ENCODE data around the gene ARHGAP26.
"Not testable (repeated sequence)": the region's sequence is repeated elsewhere in the genome, so short reads cannot be mapped to it uniquely, and the experiment has no call there.

ARHGAP26 gene

DNA sequence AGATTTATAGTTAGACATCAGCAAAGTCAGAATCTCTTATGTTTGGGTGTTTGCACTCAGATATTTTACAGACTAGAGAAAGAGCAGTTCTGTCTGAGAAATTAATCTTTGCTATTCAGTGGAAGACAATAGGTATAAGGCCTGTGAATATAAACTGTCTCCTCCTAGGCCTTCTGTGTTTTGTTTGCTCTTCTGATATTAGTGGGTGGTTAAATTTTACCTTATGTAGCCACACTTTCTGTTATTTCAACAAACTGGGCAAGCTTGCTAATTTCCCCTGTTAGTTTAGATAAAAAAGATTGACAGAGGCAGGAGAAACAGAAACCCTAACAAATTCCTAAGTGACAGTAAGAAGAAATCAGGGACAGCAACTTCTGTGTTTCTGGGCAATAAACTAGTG is 141.6 kb downstream of the ARHGAP26 start:
- DNase-seq, result no peak

DNA sequence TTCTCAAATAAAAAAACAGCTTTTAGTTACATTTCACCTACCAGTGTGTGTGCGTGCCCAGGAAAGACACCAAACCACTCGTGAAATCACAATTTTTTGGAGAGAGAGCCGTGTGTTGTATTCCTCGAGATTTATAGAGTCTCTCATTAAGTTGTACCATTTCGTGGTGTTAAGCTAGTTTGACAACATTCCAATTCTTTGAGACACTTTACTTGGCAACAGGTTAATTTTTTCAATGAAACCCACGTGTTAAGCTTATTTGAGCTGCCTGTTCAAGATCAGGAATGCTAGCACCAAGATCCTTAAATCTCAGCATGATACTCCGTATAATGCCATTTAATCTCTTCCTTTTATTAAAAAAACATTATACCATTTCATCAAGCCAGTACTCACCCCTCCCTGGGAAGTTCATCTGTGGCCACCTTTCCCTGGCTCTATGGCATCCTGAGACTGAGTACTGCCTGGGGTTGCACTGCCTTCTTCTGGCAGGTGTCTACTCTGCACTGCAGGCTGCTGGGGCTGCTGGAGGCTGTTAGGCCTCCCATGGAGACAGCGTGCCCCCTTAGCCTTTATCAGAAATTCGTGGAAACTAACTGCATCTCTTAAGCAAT is 143.7 kb downstream of the ARHGAP26 start:
- DNase-seq, result no peak

DNA sequence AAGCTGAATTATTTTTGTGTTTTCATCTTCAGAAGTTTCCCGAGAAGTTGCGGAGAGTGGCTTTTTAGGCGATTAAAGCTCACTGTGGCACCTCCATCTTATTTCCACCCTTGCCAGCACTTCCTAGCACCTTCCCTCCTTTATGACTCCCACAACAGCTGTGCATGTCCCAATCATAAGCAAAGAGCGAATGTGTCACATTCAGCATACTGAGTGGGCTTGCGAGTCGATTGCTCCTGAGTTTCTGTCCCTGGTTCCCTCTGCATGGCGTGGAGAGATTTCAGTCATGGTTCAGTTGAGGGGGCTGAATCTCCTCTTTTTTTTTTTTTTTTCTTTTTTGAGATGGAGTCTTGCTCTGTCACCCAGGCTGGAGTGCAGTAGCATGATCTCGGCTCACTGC is 144.9 kb downstream of the ARHGAP26 start:
- no peak for DNase-seq

DNA sequence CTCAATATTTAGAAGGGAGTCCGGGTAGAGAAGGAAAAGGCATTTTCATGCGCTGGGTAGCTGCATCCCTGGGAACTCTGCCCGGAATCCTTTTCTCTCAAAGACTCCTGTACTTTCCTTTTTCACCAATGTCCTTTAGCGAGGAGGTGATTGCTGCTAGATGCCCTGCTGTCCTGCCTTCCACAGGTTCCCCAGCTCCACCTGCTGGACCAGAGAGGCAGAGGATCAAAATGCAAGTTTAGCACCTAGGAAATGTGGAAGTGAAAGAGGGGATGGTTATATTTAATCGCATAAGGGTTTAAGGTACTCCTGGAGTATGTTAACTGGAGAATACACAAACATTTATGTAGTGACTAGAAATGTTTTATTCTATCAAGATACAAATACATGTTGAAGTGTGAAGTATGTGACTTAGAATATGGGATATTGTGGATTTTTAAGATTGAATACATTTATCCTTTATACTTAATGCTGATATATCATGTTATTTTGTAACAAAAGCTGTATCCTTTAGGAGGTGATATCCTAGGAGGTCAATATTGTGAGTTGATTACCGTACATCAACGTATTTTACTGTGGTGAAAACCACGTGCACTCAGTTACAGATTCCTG is 145.7 kb downstream of the ARHGAP26 start:
- peak; percentile 10 for DNase-seq

DNA sequence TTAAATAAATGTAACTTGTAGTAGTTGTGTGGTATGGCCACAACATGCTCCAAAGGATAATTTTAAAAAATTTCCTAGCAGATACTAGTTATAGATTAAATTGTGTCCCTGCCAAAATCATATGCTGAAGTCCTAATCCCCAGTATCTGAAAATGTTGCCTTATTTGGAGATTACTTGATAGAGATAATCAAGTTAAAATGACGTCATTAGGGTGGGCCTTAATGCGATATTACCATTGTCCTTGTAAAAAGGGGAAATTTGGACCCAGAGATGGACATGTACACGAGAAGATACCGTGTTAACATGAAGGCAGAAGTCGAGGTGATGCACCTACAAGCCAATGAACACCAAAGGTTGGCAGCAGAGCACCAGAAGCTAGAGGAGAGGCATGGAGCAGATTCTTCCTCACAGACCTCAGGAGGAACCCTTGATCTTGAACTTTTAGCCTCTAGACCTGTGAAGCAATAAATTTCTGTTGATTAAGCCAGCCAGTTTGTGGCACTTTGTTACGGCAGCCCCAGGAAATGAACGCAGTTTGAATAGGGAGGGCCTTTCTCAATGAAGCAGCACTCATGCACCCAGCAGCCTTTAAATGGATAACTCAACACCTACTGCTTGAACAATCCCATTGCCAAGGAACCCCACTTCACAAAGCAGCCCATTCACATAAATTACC is 148.9 kb downstream of the ARHGAP26 start:
- DNase-seq, result no peak

DNA sequence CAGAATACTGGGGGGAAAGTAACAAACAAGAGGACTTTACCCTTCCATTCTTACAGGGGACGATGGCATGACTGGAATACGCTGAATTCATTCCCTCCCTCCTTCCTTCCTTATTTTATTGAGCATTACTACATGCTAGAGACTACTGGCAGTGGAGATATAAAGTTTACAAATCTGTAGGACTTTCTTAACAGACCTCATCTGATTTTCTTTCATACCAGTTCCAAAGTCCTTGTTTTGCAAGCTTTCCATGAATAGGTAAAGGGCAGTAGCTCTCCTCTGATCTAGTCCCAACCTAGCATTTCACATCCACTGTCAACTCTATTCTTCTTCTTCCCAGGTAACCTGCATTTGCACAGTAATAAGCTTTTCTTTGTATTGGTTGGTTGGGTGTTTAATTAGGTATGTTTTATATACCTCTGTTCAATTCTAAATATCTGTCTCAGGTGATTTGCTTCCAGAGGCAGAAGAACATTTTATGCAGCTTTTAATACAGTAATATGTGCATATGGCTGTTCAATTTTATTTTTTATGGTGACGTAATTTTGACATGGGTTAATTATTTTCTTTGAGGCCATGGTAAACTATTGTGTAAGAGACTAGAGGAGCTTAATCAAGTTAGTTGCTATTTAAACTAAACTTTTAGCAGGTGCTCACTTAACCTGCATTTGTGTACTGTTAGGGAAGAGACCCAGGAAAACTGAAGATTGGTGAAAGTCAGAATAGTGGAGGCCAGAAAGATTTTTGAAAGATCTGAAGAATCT is 150.9 kb downstream of the ARHGAP26 start:
- DNase-seq, result no peak

DNA sequence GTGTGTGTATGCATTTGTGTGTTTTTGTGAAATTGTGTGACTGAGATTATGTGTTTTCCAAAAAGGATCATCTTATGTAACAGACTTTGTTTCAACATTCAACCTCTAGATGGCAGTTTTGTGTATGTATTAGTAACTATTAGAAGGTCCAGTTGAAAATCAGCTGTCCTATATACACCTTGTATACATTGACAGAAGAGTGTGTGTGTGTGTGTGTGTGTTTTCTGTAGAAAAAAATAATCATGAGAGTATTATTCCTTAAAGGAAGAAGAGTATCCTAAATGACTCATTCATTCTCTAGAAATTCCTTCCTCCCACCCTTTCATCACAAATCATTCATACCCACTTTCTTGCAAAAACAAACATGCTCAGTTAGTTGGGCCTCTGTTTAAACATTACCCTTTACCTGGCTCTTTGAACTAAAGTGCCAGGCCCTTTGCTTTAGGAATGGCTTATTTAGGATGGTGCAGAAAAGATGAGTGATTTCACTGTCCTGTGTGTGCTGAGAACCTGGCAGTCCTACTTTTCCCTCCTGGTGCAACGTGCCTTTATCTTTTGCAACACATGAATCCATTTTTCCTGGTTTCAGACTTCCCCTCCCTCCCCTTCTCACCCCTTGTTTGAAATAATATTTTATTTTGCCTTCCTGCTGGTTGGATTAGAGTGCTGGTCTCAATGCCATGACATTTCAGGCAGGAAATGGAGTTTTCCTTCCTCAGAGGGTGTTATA is 152.2 kb downstream of the ARHGAP26 start:
- no peak for DNase-seq

DNA sequence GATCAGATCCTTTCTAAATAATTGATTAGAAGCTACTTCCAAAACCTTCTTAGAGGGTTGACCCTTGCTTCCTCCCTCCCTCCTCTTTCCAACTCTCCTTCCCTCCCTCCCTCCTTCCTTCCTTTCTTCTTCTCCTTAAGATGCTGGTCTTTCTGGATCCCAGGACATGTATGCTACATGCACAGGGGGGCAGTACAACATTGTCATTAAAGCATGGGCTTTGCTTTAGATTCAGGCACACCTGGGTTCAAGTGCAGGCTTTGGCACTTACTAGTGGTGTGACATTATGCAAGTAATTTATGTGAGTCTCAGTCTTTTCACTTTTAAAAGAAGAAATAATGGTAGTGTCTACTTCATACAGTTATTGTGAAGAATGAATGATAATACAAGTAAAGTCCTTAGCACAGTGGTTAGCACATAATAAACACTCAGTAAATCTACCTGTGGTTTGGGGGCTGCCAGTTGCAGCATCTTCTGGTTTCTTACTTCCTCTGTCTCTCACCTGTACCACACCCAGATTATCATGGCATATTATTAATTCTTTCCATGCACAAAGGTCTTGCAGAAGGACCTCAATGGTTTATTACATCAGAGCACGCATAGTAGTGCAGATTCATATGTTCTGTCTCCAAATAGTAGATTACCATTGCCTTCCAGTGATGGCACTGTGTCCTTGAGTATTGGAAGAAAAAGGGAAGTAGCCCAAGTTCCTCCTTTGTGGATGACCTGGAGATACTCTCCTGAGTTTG is 154.1 kb downstream of the ARHGAP26 start:
- peak; percentile 13 for DNase-seq

DNA sequence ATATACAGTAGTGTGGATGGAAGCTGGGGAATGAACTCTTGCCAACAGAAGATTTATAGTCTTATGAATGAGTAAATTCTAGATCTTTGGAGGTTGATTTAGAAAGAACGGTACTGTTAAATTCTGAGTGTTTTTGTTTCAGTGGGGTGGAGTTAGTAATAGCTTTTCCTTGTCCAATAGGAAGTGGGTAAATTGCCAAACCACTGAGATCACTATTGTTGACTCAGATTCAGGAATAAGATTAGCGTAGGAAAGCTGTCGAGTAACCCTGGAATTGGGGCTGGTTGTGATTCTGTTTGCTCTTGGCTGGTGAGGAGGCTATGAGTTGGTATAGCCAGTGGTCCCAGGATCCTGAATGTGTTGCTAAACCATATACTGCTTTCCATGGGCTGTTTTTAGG is 155.6 kb downstream of the ARHGAP26 start:
- no peak for DNase-seq

DNA sequence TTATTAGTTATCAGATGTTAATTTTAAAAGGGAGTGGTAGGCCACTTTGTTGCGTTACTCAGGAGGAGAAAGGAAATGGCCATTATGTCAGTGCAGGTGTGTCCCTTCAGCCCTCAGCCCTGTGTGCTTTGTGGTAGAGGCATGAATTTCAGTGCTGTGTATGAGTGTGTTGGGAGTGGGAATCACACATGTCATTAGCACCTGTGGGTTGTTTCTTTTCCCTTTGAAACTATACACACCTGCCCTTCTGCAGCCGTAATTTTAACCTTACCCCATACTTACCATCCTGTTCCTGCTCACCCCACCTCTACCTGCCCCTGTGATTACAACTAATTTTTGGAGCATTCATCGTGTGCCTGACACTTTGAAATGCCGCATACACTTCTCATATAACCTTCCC is 156.4 kb downstream of the ARHGAP26 start:
- DNase-seq, result no peak

DNA sequence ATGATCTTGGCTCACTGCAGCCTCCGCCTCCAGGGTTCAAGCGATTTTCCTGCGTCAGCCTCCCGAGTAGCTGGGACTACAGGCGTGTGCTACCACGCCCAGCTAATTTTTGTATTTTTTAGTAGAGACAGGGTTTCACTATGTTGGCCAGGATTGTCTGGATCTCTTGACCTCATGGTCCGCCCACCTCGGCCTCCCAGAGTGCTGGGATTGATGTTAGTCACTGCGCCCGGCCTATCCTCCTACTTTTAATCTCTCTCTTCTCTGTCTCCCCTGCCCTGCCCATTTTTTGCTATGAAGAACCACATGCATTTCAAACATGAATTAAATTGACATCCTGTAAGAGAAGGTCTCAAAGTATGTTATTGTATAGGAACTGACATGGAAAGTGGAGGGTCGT is 158.8 kb downstream of the ARHGAP26 start:
- DNase-seq, result not testable (repeated sequence)

DNA sequence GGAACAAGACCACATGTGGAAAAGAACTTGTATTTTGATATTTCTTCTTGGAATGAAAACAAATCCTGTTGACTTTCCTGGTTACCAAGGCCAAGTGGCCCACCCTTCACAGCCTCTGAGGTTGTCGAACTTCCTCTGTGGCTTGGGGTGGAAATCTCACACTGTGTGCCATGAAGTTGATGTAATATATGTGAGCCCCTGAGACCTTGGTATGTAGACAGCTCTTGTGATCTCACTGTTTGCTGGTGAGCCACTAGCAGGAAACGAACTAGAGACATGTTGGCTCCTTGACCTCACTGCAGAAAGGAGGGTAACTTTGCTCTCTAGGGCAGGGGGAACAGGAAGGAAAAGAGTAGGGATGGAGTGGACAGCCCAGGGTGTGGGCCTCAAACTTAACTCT is 159.4 kb downstream of the ARHGAP26 start:
- no peak for DNase-seq

DNA sequence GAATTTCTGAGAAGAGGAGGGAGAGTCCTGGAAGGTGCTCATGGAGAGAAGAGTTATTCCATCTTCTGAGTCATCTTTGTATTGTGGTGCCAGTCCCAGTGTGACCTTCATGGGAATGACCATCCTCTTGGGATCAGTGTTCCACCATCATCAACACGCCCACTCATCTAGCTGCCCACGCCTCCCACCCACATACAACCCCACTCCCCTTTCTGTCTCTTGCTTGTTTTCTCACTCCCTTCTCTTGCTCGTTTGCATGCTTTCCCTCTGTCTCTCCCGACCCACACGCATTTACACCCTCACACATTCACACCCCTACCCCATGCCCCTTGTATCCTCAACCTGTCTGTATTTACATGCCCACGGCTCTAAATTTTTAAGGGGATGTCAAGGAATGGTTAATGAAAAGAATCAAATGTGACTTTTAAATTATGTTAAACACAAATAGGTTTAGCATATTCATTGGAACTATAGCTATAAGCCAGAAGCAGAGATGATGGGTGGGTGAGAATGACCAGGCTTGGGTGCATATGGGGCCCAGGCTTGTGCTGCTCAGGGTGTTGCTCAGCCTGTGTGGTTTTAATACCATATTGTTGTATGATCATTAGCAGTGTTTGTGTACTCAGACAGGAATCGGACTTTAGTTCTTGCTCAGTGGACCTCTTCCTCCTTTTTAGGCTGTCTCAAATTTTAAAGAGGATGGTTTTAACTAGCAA is 160.4 kb downstream of the ARHGAP26 start:
- no peak for DNase-seq

DNA sequence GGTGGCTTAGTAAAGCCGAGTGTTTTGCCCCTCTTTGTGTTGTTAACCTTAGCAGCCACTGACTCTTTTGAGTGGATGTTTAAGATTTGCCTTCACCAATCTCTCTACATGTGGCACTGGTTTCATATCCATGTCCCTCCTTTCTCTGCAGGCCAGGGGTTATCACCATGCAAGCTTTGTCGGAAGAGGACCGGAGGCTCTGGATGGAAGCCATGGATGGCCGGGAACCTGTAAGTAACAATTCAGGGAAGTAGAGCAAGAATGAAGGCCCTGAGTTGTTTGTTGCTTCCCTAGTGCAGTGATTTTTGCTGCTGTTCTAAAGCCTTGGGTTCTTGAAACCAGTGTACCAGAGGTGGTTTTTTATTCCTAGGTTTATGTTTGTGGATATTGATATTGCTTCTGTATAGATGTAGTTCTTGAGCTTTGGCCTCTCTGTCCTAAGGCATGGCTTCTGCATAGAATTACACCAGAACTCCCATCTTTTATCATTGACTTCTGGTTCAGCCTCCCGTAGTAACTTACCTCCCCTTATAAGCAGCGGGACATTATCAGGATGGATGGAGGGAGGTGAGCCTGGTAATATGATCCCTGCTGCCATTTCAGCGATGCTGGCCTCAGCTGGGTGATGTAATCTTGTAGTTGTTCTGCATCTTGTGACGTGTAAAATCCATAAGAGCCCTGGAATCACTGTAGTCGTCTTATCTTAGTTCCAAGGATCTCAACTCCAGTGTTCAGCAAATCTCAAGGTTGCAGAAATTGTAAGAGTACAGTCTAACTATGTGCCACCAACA is 161.9 kb downstream of the ARHGAP26 start:
- no peak for DNase-seq

DNA sequence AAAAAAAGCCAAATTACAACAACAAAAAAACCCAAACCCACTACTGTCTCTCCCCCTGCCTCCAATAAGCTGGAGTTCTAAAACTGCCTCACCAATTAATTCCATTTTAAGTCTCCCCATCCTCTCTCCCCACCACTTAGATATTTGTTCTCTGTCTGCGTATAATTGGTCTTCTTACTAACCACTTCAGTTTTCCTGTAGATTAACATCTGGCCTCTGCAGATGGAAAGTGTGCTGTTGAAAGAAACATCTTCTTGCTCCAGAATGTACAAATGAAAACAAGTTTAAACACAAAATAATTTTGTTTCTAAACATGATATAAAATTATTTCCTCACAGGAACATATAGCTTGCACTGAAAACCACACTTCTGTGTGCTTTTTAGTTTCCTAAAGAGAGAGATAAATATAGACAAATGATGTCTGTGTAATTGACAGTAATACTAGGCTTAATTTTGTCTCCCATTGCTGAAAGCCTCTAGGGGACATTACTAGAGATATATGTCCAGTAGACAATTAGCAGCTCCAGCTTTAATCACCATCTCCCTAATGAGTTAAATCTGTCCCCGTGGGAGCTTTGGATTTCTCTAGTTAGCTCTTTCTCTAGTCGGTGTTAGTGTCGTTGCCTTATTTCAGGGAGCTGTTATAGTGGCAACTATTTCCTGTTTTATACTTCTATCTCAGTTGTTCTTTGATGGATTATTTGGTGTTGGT is 164.0 kb downstream of the ARHGAP26 start:
- DNase-seq, result no peak

DNA sequence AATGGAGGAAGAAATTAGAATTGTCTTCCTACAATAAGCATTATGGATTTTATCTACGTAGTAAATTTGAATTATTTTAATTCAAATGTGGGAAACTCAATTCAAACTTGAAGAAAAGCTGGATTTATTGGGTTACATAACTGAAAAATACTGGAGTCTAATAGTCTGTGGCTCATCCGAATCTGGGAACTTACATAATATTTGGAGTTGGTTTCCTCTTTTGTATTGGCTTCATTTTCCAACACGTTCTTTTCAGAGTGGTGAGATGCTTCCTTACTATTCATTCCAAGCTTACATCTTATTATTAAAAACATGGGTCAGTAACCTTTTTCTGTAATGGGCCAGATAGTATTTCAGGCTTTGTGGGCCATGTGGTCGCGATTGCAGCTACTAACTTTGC is 164.8 kb downstream of the ARHGAP26 start:
- no peak for DNase-seq

DNA sequence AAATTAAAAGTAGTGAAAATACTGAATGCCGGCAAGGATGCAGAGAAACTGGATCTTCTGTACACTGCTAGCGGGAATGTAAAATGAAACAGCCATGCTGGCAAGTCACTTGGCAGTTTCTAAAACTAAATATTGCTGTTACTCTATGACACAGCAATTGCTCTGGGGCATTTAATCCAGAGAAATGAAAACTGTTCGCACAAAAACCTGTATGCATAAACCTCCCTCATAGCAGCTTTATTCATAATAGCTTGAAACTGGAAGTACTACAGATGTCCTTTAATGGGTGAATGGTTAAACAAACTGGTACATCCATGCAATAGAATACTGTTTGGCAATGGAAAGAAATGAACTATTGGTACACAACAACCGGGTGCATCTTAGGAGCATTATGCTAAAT is 167.2 kb downstream of the ARHGAP26 start:
- no peak for DNase-seq

DNA sequence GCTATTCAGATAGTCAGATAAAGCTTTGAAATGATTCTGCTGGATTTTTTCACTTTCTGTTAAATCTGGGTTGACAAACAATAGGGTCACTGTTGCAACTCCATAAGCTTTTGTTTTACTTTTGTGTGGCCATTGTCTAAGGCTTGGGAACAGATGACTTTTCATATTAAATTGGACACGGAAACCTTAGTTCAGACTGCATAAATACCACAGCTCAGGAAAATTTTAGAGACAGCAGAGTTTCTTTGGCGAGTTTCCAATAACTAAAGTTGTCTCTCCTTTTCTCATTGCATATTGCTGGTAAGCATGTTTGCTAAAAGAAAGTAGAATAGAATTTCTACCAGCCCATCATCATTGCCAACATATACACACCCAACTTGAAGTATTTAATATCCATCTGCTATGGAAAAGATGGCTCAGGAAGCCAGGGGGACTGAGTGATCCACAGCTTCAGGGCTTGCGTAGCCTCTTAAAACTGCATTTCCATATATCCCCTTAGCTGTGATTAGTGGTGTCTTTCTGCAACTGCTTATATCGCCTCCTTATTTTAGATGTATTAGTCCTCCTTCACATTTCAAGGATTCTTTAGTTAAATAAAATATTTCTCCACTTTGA is 168.2 kb downstream of the ARHGAP26 start:
- no peak for DNase-seq

DNA sequence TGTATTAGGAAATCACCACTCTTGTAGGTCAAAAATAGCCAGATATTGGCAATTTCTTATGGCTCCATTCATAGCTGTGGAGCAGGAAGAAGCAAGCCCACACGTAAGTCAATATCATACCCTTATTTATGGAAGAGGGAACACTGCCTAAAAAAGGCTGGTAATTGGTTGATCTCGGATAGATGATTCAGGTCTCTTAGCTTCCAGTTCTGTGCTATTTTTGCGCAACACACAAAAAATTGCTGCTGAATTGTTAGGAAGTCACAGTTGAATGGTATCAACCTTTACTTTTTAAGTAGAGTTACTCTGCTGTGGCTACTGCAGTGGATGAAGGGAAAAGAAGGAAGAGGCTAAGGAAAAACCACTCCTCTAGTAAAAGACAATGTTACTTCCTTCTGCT is 168.8 kb downstream of the ARHGAP26 start:
- no peak for DNase-seq

DNA sequence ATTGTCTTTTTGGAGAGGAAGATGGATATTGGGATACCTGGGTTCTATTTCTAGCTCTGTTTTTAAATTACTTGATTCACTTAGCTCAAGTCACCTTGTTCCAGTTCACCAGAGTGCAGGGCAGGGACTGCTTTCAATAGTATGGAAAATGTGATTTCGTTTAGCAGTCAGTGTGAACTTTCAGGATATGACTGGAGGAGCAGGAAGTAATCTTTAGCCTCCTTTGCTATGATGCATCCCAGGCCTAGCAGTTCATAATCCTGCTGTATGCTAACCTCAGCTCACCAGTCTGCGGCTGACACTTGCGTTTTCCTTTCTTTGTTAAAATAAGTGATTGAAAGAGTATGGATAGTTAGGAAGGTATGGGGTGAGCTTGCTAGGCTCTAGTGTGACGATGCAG is 169.7 kb downstream of the ARHGAP26 start:
- DNase-seq, result no peak

Data from CD4-positive, alpha-beta T cell treated with Interleukin-17A for 4 hours (primary cell).